Epithelial cell of esophagus (primary cell): Measurements from ENCODE around the gene CYP2U1.
A peak's percentile ranks its signal among the peaks of the same experiment; 100 is the strongest.
"Not testable (repeated sequence)": the region's sequence is repeated elsewhere in the genome, so short reads cannot be mapped to it uniquely, and the experiment has no call there.

Experiments
- DNase-seq: peaks from one replicate; pipeline ENCODE4 v3.0.0; 2010; ENCODE audit warnings: low read depth
- H3K4me3 ChIP-seq: 2 replicates; pipeline ENCODE4 v1.5.1; 2011; ENCODE audit warnings: mild to moderate bottlenecking, low read length, control low read depth
- CTCF ChIP-seq: IDR thresholded peaks from 2 replicates; pipeline ENCODE4 v1.5.1; 2011; ENCODE audit warnings: low read depth, mild to moderate bottlenecking, low read length, control low read depth, inconsistent platforms; ENCODE audit not compliant: insufficient read depth; ENCODE audit errors: missing control alignments

The CYP2U1 gene

GRCh38 chr4:107939307-107939706 is 8.0 kb downstream of the CYP2U1 start:
- TF ChIP-seq CTCF, result no peak
- H3K4me3 ChIP-seq, result no peak overlapping the region
- DNase-seq, result peak; percentile 14

GRCh38 chr4:107945809-107946208 is 14.5 kb downstream of the CYP2U1 start:
- no peak for TF ChIP-seq CTCF
- no peak overlapping the region for H3K4me3 ChIP-seq
- DNase-seq, result no peak

GRCh38 chr4:107950746-107951540 is 19.6 kb downstream of the CYP2U1 start:
- no peak for TF ChIP-seq CTCF

GRCh38 chr4:107951551-107951950 is 20.2 kb downstream of the CYP2U1 start:
- peak; percentile 81 for DNase-seq
- no peak overlapping the region for H3K4me3 ChIP-seq
- no peak for TF ChIP-seq CTCF

More at GRCh38 chr4:107950746-107951540, 19.6 kb downstream of the CYP2U1 start:
- peak; percentile 34 for DNase-seq
- H3K4me3 ChIP-seq, result no peak overlapping the region

- no peak overlapping the region for H3K4me3 ChIP-seq
- no peak for TF ChIP-seq CTCF
- peak; percentile 38 for DNase-seq
These were observed 24.7 kb downstream of the CYP2U1 start for GRCh38 chr4:107956011-107956410.

- DNase-seq, result no peak
- no peak overlapping the region for H3K4me3 ChIP-seq
- no peak for TF ChIP-seq CTCF
These were observed 35.6 kb downstream of the CYP2U1 start for GRCh38 chr4:107966903-107967302.

- H3K4me3 ChIP-seq, DNase-seq: not testable (repeated sequence)
These were observed 36.2 kb downstream of the CYP2U1 start for GRCh38 chr4:107967519-107967918.

- not testable (repeated sequence) for H3K4me3 ChIP-seq, DNase-seq
These were observed 36.6 kb downstream of the CYP2U1 start for GRCh38 chr4:107967921-107968320.
